WTC11 (cell line): ENCODE results near the gene SPACA5.

Experiments
- CTCF ChIP-seq: fragments of 200-600 bp; IDR thresholded peaks from 2 replicates; pipeline ENCODE4 v1.8.0; 2022; ENCODE audit warnings: antibody characterized with exemption
- ZBTB43 ChIP-seq: sonication (generic); formaldehyde crosslinking; IDR thresholded peaks from 2 replicates; pipeline ENCODE4 v1.8.1; 2023; ENCODE audit warnings: mild to moderate bottlenecking, missing genetic modification reagents

- TF ChIP-seq ZBTB43: no peak
- TF ChIP-seq CTCF: no peak
Measured at GRCh38 chrX:48003758-48004457, 2.9 kb upstream of the SPACA5 start, which contains the start of gene ZNF182.
